22Rv1 (cell line): ENCODE data around the gene SYNM.

ENCODE experiments used
- H3K27ac ChIP-seq: fragments of 450-650 bp; 2 replicates; pipeline ENCODE4 v1.5.1; 2017
- ZFX ChIP-seq: fragments of 450-650 bp; IDR thresholded peaks from 2 replicates; pipeline ENCODE4 v1.6.1; 2017; ENCODE audit warnings: antibody characterized with exemption, borderline replicate concordance
- TF ChIP-seq, protein P1 (sequence below): fragments of 450-650 bp; IDR thresholded peaks from 2 replicates; pipeline ENCODE4 v1.5.1; 2017; ENCODE audit warnings: mild to moderate bottlenecking

The SYNM gene

DNA sequence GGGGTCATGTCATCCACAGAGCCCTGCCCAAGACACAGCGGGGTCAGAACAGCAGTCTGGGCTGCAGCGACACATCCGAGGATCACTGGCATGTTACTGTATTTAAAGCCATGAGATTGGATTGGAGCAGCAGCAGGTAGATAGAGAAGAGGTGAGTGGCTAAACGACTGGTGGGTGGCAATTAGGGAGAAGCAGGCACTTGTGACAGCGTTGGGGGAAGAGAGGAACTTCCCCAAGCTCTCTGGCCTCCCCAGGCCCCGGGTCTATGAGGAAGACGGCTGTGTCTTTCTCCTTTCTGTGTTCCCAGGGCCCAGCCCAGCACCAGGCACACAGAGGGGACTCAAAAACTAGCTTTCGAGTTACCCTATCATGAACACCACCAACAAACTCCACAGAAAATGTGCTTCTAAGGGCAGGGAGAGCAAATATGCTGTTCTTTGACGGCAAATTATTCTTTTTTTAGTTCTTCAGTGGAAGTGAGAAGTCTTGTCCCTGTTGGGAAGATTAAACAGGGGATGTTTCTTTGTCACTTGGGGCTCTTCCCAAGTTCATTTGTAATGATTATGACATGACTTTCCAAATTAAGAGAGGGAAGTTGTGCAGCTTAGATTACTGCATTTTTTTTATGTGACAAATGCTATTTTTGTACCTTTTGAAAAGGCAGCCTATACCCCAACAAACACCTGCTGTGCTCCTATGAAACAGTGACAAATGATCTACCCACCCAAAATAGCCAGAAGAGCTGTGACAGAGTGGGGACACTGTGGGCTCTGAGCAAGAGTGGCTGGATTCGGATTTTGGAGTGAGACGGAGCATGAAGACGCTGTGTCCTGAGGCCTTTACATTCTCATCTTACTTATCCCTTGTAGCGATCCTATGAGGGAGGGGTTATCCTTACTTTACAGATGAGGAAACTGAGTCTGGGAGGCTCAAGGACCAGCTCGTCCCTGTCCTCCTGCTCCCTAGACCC, 7.2 kb upstream of the SYNM start:
- no peak overlapping the region for H3K27ac ChIP-seq
- no peak for TF ChIP-seq ZFX
- TF ChIP-seq, protein P1, sequence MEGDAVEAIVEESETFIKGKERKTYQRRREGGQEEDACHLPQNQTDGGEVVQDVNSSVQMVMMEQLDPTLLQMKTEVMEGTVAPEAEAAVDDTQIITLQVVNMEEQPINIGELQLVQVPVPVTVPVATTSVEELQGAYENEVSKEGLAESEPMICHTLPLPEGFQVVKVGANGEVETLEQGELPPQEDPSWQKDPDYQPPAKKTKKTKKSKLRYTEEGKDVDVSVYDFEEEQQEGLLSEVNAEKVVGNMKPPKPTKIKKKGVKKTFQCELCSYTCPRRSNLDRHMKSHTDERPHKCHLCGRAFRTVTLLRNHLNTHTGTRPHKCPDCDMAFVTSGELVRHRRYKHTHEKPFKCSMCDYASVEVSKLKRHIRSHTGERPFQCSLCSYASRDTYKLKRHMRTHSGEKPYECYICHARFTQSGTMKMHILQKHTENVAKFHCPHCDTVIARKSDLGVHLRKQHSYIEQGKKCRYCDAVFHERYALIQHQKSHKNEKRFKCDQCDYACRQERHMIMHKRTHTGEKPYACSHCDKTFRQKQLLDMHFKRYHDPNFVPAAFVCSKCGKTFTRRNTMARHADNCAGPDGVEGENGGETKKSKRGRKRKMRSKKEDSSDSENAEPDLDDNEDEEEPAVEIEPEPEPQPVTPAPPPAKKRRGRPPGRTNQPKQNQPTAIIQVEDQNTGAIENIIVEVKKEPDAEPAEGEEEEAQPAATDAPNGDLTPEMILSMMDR = no peak

DNA sequence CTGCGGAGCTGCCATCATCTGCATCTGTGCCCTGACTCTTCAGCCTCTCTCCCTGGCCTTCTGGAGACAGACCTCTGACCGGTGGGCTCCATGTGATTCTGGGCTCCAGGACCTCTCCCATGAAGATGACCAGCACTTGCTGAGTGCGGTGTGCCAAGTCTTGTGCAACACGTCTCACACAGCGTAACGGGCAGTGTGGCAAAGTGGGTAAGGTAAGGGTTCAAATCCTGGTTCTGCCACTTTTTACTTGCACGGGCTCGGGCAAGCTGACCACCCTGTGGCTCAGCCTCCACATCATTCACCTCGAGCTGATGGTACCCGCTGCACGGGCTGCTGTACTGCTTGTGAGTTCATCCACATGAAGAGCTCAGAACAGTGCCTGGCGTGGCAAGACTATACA, 6.5 kb upstream of the SYNM start:
- no peak overlapping the region for H3K27ac ChIP-seq
- TF ChIP-seq, protein P1 = no peak
- TF ChIP-seq ZFX = no peak

DNA sequence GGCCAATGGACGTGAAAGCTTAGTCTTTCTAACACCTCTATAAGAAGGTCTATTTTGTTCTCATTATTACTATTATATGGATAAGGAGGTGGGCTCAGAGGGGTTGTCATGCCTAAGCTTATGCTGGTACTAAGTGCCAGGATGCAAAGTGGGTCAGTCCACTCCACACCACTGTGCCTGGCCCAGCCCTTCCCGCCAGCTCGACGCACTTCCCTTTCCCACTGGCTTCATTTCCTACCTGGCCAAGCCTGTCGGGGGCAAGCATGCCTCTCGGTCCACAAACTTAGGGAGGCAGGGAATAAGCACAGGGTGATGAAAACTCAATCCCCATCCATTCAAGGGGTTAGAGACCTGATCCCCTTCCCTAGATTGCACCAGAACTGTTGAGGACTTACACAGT, 5.9 kb upstream of the SYNM start:
- no peak overlapping the region for H3K27ac ChIP-seq
- TF ChIP-seq, protein P1 = no peak

DNA sequence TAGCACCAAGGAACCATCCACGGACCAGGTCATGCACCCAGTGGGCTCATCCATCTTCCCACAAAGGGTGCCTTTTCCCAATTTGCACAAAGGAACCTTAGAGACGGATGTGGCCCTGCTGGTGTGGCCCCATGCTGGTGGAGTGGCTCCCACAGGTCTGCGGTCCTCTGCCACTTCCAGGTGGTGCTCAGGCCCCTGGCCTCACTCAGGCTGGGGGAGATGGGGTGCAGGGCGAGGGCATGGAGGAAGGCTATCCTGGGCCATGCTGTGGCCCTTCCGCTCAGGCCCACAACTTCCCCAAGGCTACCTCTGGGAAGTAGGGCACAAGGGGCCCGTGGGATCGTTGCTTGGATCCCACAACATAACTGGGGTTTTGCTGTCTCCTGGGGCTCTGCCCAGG, 5.2 kb upstream of the SYNM start:
- no peak for TF ChIP-seq ZFX
- TF ChIP-seq, protein P1 = no peak
- H3K27ac ChIP-seq = no peak overlapping the region

DNA sequence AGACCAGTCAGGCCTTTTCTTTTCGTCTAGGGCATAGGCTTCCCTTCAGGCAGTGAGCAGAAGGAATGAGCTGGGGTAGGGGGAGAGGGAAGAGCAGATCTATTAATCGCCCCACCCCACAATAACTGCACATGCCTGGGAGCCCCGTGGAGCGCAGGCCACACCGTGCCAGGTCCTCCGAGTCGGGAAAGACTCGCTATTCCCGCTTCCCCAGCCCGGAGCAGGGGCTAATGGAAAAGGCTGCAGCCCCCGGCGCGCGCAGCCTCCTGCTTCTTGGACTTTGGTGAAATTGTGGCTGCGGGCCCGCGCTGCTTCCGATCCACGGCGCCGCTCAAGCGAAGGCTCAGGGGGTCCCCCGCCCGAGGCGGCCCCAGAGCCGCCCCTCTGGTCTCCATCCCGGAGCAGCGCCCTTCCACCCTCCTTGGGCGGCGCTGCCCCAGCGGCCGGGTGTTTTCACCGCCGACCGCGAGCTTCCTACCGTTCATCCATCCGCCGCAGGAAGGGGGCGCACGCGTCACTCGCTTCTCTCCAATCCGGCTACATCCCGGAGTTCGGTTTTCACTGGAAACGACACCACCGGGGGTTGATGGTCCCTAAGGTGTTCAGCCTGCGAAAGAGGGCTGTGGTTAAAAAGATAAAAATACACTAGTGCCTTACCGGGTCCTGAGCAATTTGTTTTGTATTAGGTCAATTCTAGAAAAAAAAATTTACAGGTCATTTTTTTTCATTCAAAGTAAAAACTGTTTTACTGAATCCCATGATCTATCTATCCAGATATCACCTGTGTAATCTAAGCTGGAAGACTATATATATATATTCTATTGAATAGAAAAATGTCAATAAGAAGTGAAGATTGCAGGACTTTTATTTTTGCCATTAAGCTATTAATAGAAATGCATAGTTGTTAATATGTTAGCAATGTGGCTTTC, 4.4 kb upstream of the SYNM start:
- TF ChIP-seq, protein P1 = peak; percentile 95
- no peak for TF ChIP-seq ZFX
- H3K27ac ChIP-seq = no peak overlapping the region

DNA sequence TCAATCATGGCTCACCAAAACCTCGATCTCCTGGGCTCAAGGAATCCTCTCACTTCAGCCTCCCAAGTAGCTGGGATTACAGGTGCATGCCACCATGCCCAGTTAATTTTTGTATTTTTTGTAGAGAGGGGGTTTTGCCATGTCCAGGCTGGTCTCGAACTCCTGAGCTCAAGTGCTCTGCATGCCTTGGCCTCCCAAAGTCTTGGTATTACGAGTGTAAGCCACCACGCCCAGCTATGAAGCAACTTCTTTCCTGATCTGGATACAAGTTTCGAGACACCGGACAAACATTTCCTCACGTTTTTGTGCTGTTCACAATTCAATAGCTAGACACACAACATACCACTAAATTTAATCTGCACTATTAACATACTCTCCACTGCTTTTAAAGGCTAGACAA, 3.4 kb upstream of the SYNM start:
- no peak overlapping the region for H3K27ac ChIP-seq
- TF ChIP-seq, protein P1 = no peak
- no peak for TF ChIP-seq ZFX
